ENCODE measurements around the gene TEAD1. TPM values are rescaled to one million over a fixed set of nuclear protein-coding genes. Genes with fewer than 3 reads are reported as not detected.
A peak's percentile ranks its signal among the peaks of the same experiment; 100 is the strongest.

Gene TEAD1
- total RNA-seq, 2 donors from 2014 or later = 76.4 to 94.4 TPM

- Histone ChIP-seq H3K27ac (ENCODE audit: low read depth, low read length) (no peak overlapping the region), H3K9ac (ENCODE audit: extremely low read depth, low read length, poor library complexity, severe bottlenecking) (no peak overlapping the region), H3K36me3 (ENCODE audit: control insufficient read depth, insufficient read depth, low read length) (peaks cover 53% of the 10 kb centered on the region), H3K9me3 (ENCODE audit: control insufficient read depth, low read length) (peaks cover 12% of the 10 kb centered on the region), H3K4me3 (ENCODE audit: low read length) (no peak overlapping the region), H3K27me3 (ENCODE audit: control insufficient read depth, insufficient read depth, low read length, poor library complexity, severe bottlenecking) (no peaks in the 10 kb centered on the region), H3K4me1 (ENCODE audit: control insufficient read depth, insufficient read depth, low read length) (no peaks in the 10 kb centered on the region)
- H3K4me3 Mint-ChIP-seq = no peak overlapping the region
- H3K27me3 Mint-ChIP-seq (ENCODE audit: insufficient read depth) = no peaks in the 10 kb centered on the region
- H3K27ac Mint-ChIP-seq = no peak overlapping the region
- DNase-seq = no peak
- no peak for TF ChIP-seq CTCF (conservative IDR thresholded peaks at IDR 0.05)
- H3K9me3 Mint-ChIP-seq = peaks cover 2% of the 10 kb centered on the region
- 95 to 100% methylated on average over 4 to 5 of the region's 5 CpGs for WGBS, 2 experiments (ENCODE audit: insufficient coverage in 1 of 2, insufficient read length in 1 of 2)
- peaks cover 12% of the 10 kb centered on the region for H3K4me1 Mint-ChIP-seq
- peaks cover 17% of the 10 kb centered on the region for H3K36me3 Mint-ChIP-seq (ENCODE audit: low read depth)
Measured at GRCh38 chr11:12777208-12777874, 103.1 kb downstream of the TEAD1 start.

GRCh38 chr11:12778240-12778905 lies 104.2 kb downstream of the TEAD1 start:
- Histone ChIP-seq H3K4me3 (ENCODE audit: low read length) (no peak overlapping the region), H3K36me3 (ENCODE audit: control insufficient read depth, insufficient read depth, low read length) (peaks cover 54% of the 10 kb centered on the region), H3K27ac (ENCODE audit: low read depth, low read length) (no peak overlapping the region), H3K9me3 (ENCODE audit: control insufficient read depth, low read length) (peaks cover 12% of the 10 kb centered on the region), H3K4me1 (ENCODE audit: control insufficient read depth, insufficient read depth, low read length) (no peaks in the 10 kb centered on the region), H3K9ac (ENCODE audit: extremely low read depth, low read length, poor library complexity, severe bottlenecking) (no peak overlapping the region), H3K27me3 (ENCODE audit: control insufficient read depth, insufficient read depth, low read length, poor library complexity, severe bottlenecking) (no peaks in the 10 kb centered on the region)
- H3K27me3 Mint-ChIP-seq (ENCODE audit: insufficient read depth) = no peaks in the 10 kb centered on the region
- no peak for TF ChIP-seq CTCF (conservative IDR thresholded peaks at IDR 0.05)
- no peak overlapping the region for H3K4me3 Mint-ChIP-seq
- no peak for DNase-seq
- WGBS, 2 experiments (ENCODE audit: insufficient coverage in 1 of 2, insufficient read length in 1 of 2) = 95 to 100% methylated on average over 1 to 2 of the region's 2 CpGs
- H3K27ac Mint-ChIP-seq = peak overlapping the region; percentile 26
- peaks cover 13% of the 10 kb centered on the region for H3K36me3 Mint-ChIP-seq (ENCODE audit: low read depth)
- H3K9me3 Mint-ChIP-seq = peaks cover 2% of the 10 kb centered on the region
- peaks cover 8% of the 10 kb centered on the region for H3K4me1 Mint-ChIP-seq

GRCh38 chr11:12783765-12784164 lies 109.5 kb downstream of the TEAD1 start:
- Mint-ChIP-seq H3K4me3 (no peak overlapping the region), H3K4me1 (peaks cover 16% of the 10 kb centered on the region), H3K27ac (no peak overlapping the region), H3K36me3 (ENCODE audit: low read depth) (peaks cover 13% of the 10 kb centered on the region), H3K9me3 (peaks cover 2% of the 10 kb centered on the region), H3K27me3 (ENCODE audit: insufficient read depth) (no peaks in the 10 kb centered on the region)
- no peaks in the 10 kb centered on the region for H3K27me3 ChIP-seq (ENCODE audit: control insufficient read depth, insufficient read depth, low read length, poor library complexity, severe bottlenecking)
- no peak overlapping the region for H3K4me3 ChIP-seq (ENCODE audit: low read length)
- H3K27ac ChIP-seq (ENCODE audit: low read depth, low read length) = no peak overlapping the region
- DNase-seq = no peak
- peaks cover 11% of the 10 kb centered on the region for H3K9me3 ChIP-seq (ENCODE audit: control insufficient read depth, low read length)
- H3K36me3 ChIP-seq (ENCODE audit: control insufficient read depth, insufficient read depth, low read length) = peaks cover 57% of the 10 kb centered on the region
- WGBS, 2 experiments (ENCODE audit: insufficient coverage in 1 of 2, insufficient read length in 1 of 2) = 97 to 100% methylated on average over 2 of the region's 2 CpGs
- peaks cover 9% of the 10 kb centered on the region for H3K4me1 ChIP-seq (ENCODE audit: control insufficient read depth, insufficient read depth, low read length)
- no peak for TF ChIP-seq CTCF (conservative IDR thresholded peaks at IDR 0.05)
- no peak overlapping the region for H3K9ac ChIP-seq (ENCODE audit: extremely low read depth, low read length, poor library complexity, severe bottlenecking)
